GM12878 (cell line): Measurements from ENCODE around the gene MMRN1. TPM values are rescaled to one million over a fixed set of nuclear protein-coding genes. Genes with fewer than 3 reads are reported as not detected.
A peak's percentile ranks its signal among the peaks of the same experiment; 100 is the strongest.

Source experiments
- ATF7 ChIP-seq: fragments of 450-650 bp; IDR thresholded peaks from 2 replicates; pipeline ENCODE4 v1.6.1; 2016; ENCODE audit warnings: low read depth, mild to moderate bottlenecking
- BHLHE40 ChIP-seq, 2 experiments: fragments of 450-650 bp in 1 of 2; IDR thresholded peaks; 2 replicates each; pipeline ENCODE4 v1.6.1; 2011 to 2017; ENCODE audit warnings: low read depth in 2 of 2, borderline replicate concordance in 1 of 2, improper control_type of control experiment in 1 of 2, low read length in 1 of 2, mild to moderate bottlenecking in 1 of 2
- CBX3 ChIP-seq: fragments of 200-600 bp; sonication (generic); IDR thresholded peaks from 2 replicates; pipeline ENCODE4 v1.6.1; 2016; ENCODE audit warnings: low read depth, borderline replicate concordance
- CEBPB ChIP-seq, 2 experiments: fragments of 150-350 bp in 1 of 2; IDR thresholded peaks; 2 replicates each; pipeline ENCODE4 v1.6.1; 2012 to 2014; ENCODE audit warnings: low read depth in 2 of 2, low read length in 2 of 2, borderline replicate concordance in 1 of 2, inconsistent platforms in 1 of 2
- EGR1 ChIP-seq, 2 experiments: IDR thresholded peaks; 1 replicate in 1 of 2; 2 replicates in 1 of 2; pipeline ENCODE4 v1.6.1; 2011 to 2012; ENCODE audit warnings: low read depth in 2 of 2, low read length in 2 of 2, borderline replicate concordance in 1 of 2, mild to moderate bottlenecking in 1 of 2, moderate library complexity in 1 of 2
- GATAD2B ChIP-seq: fragments of 450-650 bp; conservative IDR thresholded peaks from 2 replicates; pipeline ENCODE4 v1.6.1; 2017; ENCODE audit warnings: low read depth, mild to moderate bottlenecking, moderate library complexity
- HDGF ChIP-seq: fragments of 450-650 bp; IDR thresholded peaks from 2 replicates; pipeline ENCODE4 v1.6.1; 2016; ENCODE audit warnings: antibody characterized with exemption
- JUNB ChIP-seq: IDR thresholded peaks from 2 replicates; pipeline ENCODE4 v1.6.1; 2016; ENCODE audit warnings: antibody characterized with exemption, mild to moderate bottlenecking
- NFYA ChIP-seq: IDR thresholded peaks from 2 replicates; pipeline ENCODE4 v1.6.1; 2011; ENCODE audit warnings: low read depth, mild to moderate bottlenecking, low read length, improper control_type of control experiment, borderline replicate concordance
- NR2F1 ChIP-seq: fragments of 450-650 bp; conservative IDR thresholded peaks from 2 replicates; pipeline ENCODE4 v1.6.1; 2017; ENCODE audit warnings: mild to moderate bottlenecking
- POLR2AphosphoS2 ChIP-seq: IDR thresholded peaks from 2 replicates; pipeline ENCODE4 v1.6.1; 2011; ENCODE audit warnings: low read depth, mild to moderate bottlenecking, low read length, improper control_type of control experiment, moderate library complexity
- PRDM15 ChIP-seq: fragments of 450-650 bp; formaldehyde crosslinking; IDR thresholded peaks from 2 replicates; pipeline ENCODE4 v1.4.0; 2020; ENCODE audit warnings: mild to moderate bottlenecking, moderate library complexity
- RELA ChIP-seq: fragments of 450-650 bp; IDR thresholded peaks from 2 replicates; pipeline ENCODE4 v1.8.0; 2014; ENCODE audit warnings: borderline replicate concordance; ENCODE audit not compliant: partially characterized antibody
- SMAD5 ChIP-seq: IDR thresholded peaks from 2 replicates; pipeline ENCODE4 v1.6.1; 2016; ENCODE audit warnings: antibody characterized with exemption, low read depth
- SPI1 ChIP-seq: IDR thresholded peaks from 2 replicates; pipeline ENCODE4 v1.6.1; 2011; ENCODE audit warnings: low read depth, mild to moderate bottlenecking, low read length, moderate library complexity, borderline replicate concordance; ENCODE audit not compliant: insufficient read depth
- TAF1 ChIP-seq: IDR thresholded peaks from 2 replicates; pipeline ENCODE4 v1.6.1; 2011; ENCODE audit warnings: mild to moderate bottlenecking, low read depth, low read length, borderline replicate concordance
- TCF7 ChIP-seq: IDR thresholded peaks from 2 replicates; pipeline ENCODE4 v1.6.1; 2014; ENCODE audit warnings: antibody characterized with exemption, borderline replicate concordance
- WRNIP1 ChIP-seq: IDR thresholded peaks from 2 replicates; pipeline ENCODE4 v1.6.1; 2011; ENCODE audit warnings: low read depth, low read length, improper control_type of control experiment, borderline replicate concordance
- ZBTB33 ChIP-seq: fragments of 450-650 bp; IDR thresholded peaks from 2 replicates; pipeline ENCODE4 v1.6.1; 2017; ENCODE audit warnings: mild to moderate bottlenecking
- ZNF384 ChIP-seq: IDR thresholded peaks from 2 replicates; pipeline ENCODE4 v1.6.1; 2012; ENCODE audit warnings: low read depth, mild to moderate bottlenecking, low read length, improper control_type of control experiment, borderline replicate concordance
- ZZZ3 ChIP-seq: IDR thresholded peaks from 2 replicates; pipeline ENCODE4 v1.6.1; 2011; ENCODE audit warnings: low read depth; ENCODE audit not compliant: control insufficient read depth, insufficient read length
- polyA plus RNA-seq, 11 experiments: library from polyadenylated mRNA; depleted of rRNA in 4 of 11; unstranded in 6 of 11; stranded (reverse) in 5 of 11; fragments of >200 nt; fragmentation: Nextera tagmentation in 4 of 11; fragmentation: Illumina TruSeq in 1 of 11; extraction: Ambion mirVana in 4 of 11; extraction: Trizol in 1 of 11; gene quantifications; 1 replicate in 1 of 11; 2 replicates in 10 of 11; pipeline versions ENCODE4 v1.2.1 to v1.2.3, GENCODE V29; 2011 to 2016; ENCODE audit warnings: inconsistent platforms in 2 of 11, missing spikeins in 2 of 11, low read depth in 1 of 11
- total RNA-seq, 4 experiments: library from RNA; depleted of rRNA in 3 of 4; stranded (reverse); fragments of >200 nt in 3 of 4; fragmentation: Illumina TruSeq in 1 of 4; extraction: Trizol in 1 of 4; gene quantifications; 2 replicates each; pipeline versions ENCODE4 v1.2.1 to v1.2.3, GENCODE V29; 2013 to 2021
- TF ChIP-seq, protein P1 (sequence below): fragments of 450-650 bp; IDR thresholded peaks from 2 replicates; pipeline ENCODE4 v1.6.1; 2016; ENCODE audit warnings: mild to moderate bottlenecking

MMRN1 gene
- total and polyA plus RNA-seq, 10 of the 15 experiments (the other 5 are each of a cell fraction or from before 2014, with no cell fraction given), result 0.50 to 3.9 (median 0.78) TPM

GRCh38 chr4:89894649-89895550 lies at the start of gene MMRN1 (continued):
- no peak for TF ChIP-seq CEBPB (IDR thresholded peaks at IDR 0.05; ENCODE audit: borderline replicate concordance in 1 of 2, low read depth in 2 of 2, low read length in 2 of 2)
- no peak for TF ChIP-seq SPI1
- no peak for TF ChIP-seq EGR1 (IDR thresholded peaks at IDR 0.05; ENCODE audit: borderline replicate concordance in 1 of 2, low read depth in 2 of 2, low read length in 2 of 2)
- TF ChIP-seq ZZZ3, result no peak
- TF ChIP-seq ZBTB33, result no peak
- no peak; a peak in 1 of 4 replicates for TF ChIP-seq BHLHE40 (IDR thresholded peaks at IDR 0.05; ENCODE audit: borderline replicate concordance in 1 of 2, low read depth in 2 of 2, low read length in 1 of 2)
- no peak for TF ChIP-seq NFYA
- no peak for TF ChIP-seq RELA
- no peak for TF ChIP-seq JUNB
- TF ChIP-seq NR2F1, result peak; percentile 45; the same call in 1 of the 2 replicates
- no peak for TF ChIP-seq PRDM15 (CRISPR knock-in tag)
- TF ChIP-seq CBX3, result no peak
- TF ChIP-seq GATAD2B, result peak; percentile 75
- no peak for TF ChIP-seq TAF1
- no peak for TF ChIP-seq WRNIP1
- TF ChIP-seq POLR2AphosphoS2, result no peak
- TF ChIP-seq ATF7, result peak; percentile 40; the same call in 1 of the 2 replicates
- no peak for TF ChIP-seq SMAD5
- no peak for TF ChIP-seq TCF7
- TF ChIP-seq, protein P1, sequence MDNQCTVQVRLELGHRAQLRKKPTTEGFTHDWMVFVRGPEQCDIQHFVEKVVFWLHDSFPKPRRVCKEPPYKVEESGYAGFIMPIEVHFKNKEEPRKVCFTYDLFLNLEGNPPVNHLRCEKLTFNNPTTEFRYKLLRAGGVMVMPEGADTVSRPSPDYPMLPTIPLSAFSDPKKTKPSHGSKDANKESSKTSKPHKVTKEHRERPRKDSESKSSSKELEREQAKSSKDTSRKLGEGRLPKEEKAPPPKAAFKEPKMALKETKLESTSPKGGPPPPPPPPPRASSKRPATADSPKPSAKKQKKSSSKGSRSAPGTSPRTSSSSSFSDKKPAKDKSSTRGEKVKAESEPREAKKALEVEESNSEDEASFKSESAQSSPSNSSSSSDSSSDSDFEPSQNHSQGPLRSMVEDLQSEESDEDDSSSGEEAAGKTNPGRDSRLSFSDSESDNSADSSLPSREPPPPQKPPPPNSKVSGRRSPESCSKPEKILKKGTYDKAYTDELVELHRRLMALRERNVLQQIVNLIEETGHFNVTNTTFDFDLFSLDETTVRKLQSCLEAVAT, result 0 out of 2 replicates have a peak, but pooled peaks have one; percentile 11
- no peak for TF ChIP-seq ZNF384
- peak; percentile 40; the same call in 1 of the 2 replicates for TF ChIP-seq HDGF
